Inferior parietal cortex (tissue), 1 donor: ENCODE results near the gene CFAP298.
"Not testable (repeated sequence)": the region's sequence is repeated elsewhere in the genome, so short reads cannot be mapped to it uniquely, and the experiment has no call there.

Experiments
- DNase-seq: peaks from one replicate; pipeline ENCODE4 v3.0.0-alpha.2; 2016; ENCODE audit errors: extremely low spot score

The CFAP298 gene

DNA sequence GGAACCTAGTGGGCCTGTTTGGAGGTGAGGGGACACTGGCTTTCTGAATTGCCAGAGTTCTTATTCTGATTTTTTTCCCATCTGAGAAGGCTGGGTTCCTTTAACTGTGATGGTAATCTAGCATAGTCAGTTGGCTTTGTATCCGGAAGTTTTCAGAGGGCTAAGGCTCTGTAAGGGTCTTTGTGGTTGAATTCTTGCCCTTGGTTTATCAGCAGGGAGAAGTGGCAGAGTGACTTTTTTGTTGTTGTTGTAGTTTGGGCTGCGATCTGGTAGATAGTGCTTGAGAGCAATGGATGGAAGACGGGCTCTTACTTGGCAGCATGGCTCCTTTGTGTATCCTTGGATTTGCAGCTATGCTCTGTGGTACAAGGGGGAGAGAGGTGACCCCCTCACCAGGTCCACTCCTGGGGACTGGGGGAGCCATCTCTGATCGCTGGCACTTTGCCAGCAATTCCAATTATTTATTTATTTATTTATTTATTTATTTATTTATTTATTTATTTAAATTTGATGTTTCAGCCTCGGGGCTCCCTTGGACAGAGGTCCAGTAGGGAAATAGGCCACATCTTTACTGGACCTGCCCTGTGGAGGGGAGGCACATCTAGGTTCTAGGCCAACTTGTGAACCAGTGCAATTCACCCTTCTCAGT is 45.3 kb downstream of the CFAP298 start:
- no peak for DNase-seq

DNA sequence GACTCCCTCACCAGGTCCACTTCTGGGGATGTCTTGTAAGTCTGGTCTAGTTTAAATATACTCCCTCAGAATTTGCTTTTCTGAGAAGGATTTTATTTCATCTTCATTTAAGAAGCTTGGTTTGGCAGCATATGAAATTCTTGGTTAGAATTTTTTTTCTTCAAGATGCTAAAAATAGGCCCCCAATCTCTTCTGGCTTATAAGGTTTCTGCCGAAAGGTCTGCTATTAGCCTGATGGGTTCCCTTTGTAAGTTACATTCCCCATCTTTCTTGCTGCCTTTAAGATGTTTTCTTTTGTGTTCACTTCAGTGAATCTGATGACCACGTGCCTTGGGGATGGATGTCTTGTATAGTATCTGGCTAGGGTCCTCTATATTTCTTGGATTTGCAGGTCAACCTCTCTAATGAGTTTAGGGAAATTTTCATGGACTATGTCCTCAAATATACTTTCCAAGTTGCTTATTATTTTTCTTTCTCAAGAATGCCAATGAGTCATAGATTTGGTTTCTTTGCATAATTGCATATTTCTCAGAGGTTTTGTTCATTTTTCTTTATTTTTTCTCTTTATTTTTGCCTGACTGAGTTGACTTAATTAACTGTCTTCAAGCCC is 46.2 kb downstream of the CFAP298 start:
- no peak for DNase-seq

- DNase-seq = no peak
Observed at GRCh38 chr21:32562915-32563314, 49.3 kb downstream of the CFAP298 start.

DNA sequence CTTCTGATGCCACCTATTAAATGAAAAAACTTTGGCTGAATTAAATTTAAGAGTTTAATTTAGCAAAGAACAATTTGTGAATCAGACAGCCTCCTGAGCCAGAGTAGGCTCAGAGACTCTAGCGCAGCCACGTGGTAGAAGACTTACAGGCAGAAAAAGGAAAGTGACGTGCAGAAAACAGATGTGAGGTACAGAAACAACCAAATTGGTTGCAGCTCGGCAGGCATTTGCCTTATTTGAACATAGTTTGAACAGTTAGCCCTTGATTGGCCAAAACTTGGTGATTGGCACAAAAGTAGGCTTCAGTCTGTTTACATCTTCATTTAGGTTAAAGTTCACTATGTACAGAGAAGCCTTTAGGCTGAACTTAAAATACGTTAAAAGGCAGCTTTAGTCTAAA is 49.8 kb downstream of the CFAP298 start:
- peak; percentile 40 for DNase-seq

GRCh38 chr21:32561476-32561875 is 50.7 kb downstream of the CFAP298 start:
- not testable (repeated sequence) for DNase-seq

DNA sequence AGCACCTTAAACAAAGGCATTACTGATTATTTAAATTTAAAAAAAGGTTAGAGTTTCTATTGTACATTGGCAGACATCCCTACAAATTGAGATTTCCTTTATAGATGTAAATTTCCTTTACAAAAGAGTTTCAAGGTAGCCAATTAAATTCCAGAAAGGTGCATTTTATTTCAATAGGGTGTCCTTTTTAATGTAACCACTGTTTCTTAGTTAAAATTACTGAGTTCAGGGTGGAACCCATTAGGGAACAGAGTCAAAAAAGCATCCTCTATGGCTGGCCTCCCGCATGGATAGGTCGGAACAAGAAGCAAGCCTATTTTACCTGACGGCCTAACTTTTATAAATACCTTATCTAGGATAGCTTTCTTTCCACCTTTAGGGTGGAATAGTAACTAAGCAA is 51.3 kb downstream of the CFAP298 start:
- DNase-seq = no peak

- no peak for DNase-seq
Observed at GRCh38 chr21:32559006-32559610, 53.1 kb downstream of the CFAP298 start.

- DNase-seq = no peak
Observed at GRCh38 chr21:32558106-32558505, 54.1 kb downstream of the CFAP298 start.

DNA sequence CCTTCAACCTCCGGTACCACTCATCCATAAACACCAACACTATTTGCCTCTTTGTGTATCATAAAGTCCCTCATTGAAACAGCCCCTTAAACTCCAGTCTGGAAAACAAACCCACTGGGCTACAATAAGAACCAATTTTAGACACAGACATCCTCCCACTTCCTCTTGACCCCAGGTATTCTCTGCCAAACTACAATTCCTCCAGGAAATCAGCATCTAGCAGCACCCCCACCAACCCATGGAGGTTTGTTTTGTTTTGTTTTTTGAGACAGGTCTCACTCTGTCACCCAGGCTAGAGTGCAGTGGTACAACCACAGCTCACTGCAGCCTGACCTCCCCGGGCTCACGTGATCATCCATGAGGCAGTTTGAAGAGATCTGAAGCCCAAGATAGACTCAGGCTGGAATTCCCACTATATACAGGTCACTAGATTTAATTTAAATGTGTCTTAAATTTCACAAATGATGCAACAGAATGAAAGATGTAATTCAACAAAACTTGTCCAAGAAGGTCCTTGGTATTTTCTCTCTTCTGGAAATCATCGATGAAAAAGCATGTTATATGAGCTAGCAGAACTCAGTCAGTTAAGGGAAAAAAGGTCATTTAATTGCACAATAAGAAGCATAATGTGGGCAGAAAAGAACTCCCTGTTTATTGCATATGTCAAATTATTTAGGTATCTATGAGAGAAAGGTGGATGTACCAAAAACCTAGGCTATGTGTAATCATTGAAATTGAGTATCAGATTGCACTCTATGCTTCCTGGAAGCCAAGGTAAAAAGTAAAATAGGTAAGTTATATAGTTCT is 57.1 kb downstream of the CFAP298 start:
- DNase-seq = no peak

GRCh38 chr21:32549886-32550285 is 62.3 kb downstream of the CFAP298 start:
- no peak for DNase-seq

GRCh38 chr21:32549440-32549839 is 62.7 kb downstream of the CFAP298 start:
- DNase-seq = no peak
